Posterior cingulate gyrus (tissue), 11 donors: ENCODE measurements around the gene ZNF524.

Experiments
- DNase-seq, 10 donors: peaks; one replicate each; pipeline versions ENCODE4 v3.0.0 to v3.0.0-alpha.2; 2020 to 2021; ENCODE audit warnings: mixed read lengths in 3 of 10
- intact Hi-C: fragments of 100-400 bp; cut with DNase I; formaldehyde crosslinking; loops from one replicate; pipeline ENCODE4 v1.15.1; 2023

The ZNF524 gene

DNA sequence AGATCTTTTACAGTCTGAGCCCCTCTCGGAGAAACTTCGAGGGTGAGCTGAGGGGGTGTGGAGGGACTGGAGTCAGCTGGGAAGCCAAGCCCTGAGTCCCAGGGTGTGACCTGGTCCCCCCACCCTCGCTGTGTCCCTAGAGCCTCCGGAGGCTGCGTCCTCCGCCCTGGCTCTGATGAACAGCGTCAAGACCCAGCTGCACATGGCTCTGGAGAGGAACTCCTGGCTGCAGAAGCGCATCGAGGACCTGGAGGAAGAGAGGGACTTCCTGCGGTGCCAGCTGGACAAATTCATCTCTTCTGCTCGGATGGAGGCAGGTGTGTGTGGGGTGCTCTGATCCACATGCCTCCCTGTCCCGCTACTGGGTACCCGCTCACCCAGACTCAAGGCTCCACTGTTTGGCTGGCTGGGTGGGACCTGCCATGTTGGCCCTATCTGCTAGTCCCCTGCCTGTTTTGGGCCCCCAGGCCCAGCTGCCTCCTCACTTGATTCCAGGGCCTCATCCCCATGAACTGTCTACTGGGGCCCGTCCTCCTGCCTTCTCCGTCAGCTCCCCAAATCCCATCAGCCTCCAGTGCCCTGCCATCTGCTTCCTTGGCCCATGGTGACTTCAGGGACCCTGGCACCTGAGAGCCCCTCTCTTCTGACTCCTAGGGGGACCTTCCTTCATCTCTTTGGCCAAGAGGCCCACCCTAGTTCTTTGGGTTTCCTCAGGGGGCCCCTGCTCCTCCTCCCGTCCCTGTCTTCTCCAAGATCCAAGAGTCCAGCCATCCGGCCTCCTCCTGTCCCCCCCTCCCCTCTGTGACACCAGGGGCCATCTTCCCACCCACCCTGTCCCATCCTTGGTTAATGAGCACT, 49.4 kb downstream of the ZNF524 start:
- peak in 2 of 10 donors; percentile 54 to 62 for DNase-seq
- intact Hi-C loops, result no loop called here

DNA sequence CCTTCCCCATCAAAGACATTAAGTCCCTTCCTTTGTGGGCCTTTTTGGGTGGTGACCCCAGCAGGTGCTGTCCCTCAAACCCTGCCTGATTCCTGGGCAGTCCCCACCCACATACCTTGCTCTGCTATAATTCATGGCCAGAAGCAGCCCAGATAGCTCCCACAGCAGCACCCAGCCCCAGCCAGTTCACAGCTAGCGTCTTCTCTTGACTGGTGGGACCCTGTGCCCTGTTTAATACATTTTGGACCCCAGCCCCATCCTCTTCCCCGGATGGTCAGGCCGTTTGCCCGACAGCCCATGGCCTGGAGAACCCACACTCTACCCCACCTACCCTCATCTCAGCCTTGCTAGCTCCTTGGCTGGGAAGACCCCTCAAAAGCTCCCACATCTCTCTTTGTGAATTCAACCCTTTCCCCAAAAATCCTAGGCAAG, 50.1 kb downstream of the ZNF524 start:
- peak in 2 of 10 donors; percentile 37 to 75 for DNase-seq
- intact Hi-C loops, result no loop called here

DNA sequence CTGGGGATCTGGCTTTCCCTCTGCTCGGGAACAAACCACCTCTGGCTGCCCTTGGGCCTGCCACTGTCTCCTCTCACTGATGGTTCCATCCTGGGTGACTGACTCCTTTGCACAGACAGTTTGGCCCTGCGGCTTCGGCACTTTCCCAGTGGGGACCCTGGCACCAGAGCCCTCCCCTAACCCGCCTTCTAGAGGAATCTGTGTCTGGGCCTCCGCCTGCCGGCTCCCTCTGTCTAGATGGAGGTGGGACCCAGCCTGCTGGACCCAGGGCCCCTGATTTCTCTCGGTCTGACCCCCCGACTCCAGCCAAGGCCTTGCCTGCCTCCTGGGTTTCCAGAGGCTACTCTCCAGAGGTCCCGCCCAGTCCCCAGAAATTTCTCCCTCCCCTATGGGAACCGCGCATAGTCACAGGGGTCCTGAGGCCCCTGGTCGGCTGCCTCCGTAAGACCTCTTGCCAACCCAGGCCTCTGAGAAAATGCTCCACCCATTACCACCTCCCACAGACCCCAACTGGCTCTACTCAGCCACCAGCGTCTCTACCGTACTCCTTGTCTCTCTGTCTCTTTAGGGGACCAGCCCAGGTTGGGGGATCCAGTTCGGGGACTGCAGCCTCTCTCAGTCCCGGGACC, 50.6 kb downstream of the ZNF524 start:
- intact Hi-C loops, result no loop called here
- peak in 1 of 10 donors; percentile 32 for DNase-seq

DNA sequence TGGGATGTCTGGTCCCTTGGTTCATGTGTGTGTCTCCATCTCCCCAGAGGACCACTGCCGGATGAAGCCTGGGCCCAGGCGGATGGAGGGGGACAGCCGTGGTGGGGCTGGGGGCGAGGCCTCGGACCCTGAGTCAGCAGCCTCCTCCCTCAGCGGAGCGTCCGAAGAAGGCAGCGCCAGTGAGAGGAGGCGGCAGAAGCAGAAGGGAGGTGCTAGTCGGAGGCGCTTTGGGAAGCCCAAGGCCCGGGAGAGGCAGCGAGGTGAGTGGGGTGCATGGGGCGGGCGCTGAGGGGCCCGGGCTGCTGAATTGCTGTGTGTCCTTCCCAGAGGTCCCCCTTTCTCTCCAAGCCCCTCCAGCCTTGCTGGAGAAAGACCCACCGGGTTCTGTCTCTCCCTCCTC, 51.1 kb downstream of the ZNF524 start:
- intact Hi-C loops, result no loop called here

DNA sequence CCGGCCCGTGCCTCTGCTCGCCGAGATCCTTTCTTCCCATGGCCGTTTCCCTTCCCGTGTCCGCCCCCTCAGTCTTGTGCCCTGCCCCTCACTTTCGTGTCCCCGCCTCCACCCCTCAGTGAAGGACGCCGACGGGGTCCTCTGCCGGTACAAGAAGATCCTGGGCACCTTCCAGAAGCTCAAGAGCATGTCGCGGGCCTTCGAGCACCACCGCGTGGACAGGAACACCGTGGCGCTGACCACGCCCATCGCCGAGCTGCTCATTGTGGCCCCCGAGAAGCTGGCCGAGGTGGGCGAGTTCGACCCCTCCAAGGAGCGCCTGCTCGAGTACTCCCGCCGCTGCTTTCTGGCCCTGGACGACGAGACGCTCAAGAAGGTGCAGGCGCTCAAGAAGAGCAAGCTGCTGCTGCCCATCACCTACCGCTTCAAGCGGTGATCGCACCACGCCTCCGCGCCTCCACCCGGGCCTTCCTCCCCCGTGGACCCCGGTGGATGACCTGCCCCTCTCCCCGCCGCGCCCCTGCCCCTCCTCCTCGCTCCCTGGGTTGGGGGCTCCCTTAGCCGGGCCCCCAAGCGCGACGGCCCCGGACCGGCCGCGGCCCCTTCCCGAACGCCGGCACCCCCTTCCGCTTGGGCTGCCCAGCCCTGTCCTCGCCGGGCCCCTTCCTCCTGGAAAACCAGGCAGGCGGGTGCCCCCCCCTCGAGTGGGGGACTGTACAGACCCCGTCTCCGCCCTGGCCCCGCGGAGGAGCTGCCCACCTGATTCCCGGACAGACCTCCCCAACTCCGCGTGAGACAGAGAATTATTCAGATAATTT, 52.4 kb downstream of the ZNF524 start:
- intact Hi-C loops, result no loop called here
- peak in 1 of 10 donors; percentile 67 for DNase-seq

More for the DNA sequence above, 51.1 kb downstream of the ZNF524 start:
- peak in 2 of 10 donors; percentile 62 for DNase-seq
